ENCODE data around the gene ITGA2.

ITGA2 gene

GRCh38 chr5:52981507-52981906 is 7.6 kb upstream of the ITGA2 start:
- H3K9ac ChIP-seq (ENCODE audit: low read length): no peak overlapping the region
- H3K79me2 ChIP-seq (ENCODE audit: insufficient read depth, low read length): no peaks in the 10 kb centered on the region
- no peak overlapping the region for H2AFZ ChIP-seq (ENCODE audit: low read depth, low read length, severe bottlenecking)
- TF ChIP-seq, protein P1, sequence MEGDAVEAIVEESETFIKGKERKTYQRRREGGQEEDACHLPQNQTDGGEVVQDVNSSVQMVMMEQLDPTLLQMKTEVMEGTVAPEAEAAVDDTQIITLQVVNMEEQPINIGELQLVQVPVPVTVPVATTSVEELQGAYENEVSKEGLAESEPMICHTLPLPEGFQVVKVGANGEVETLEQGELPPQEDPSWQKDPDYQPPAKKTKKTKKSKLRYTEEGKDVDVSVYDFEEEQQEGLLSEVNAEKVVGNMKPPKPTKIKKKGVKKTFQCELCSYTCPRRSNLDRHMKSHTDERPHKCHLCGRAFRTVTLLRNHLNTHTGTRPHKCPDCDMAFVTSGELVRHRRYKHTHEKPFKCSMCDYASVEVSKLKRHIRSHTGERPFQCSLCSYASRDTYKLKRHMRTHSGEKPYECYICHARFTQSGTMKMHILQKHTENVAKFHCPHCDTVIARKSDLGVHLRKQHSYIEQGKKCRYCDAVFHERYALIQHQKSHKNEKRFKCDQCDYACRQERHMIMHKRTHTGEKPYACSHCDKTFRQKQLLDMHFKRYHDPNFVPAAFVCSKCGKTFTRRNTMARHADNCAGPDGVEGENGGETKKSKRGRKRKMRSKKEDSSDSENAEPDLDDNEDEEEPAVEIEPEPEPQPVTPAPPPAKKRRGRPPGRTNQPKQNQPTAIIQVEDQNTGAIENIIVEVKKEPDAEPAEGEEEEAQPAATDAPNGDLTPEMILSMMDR (IDR thresholded peaks at IDR 0.05; ENCODE audit: insufficient read depth, low read length, poor library complexity, severe bottlenecking): no peak
- no peak for TF ChIP-seq EZH2phosphoT487 (conservative IDR thresholded peaks at IDR 0.05; ENCODE audit: low read length)
- no peaks in the 10 kb centered on the region for H3K27me3 ChIP-seq (ENCODE audit: low read length)
- H3K4me3 ChIP-seq (ENCODE audit: insufficient read depth, low read length, poor library complexity, severe bottlenecking): no peak overlapping the region
- no peaks in the 10 kb centered on the region for H3K9me2 ChIP-seq (replicated peaks; ENCODE audit: insufficient read depth, low read length)
- H3F3A ChIP-seq (ENCODE audit: insufficient read depth): no peaks in the 10 kb centered on the region
- no peak overlapping the region for H3K4me2 ChIP-seq (ENCODE audit: low read depth, low read length, poor library complexity, severe bottlenecking)
- no peaks in the 10 kb centered on the region for H3K36me3 ChIP-seq (ENCODE audit: low read length)
- H4K20me1 ChIP-seq (ENCODE audit: low read depth, low read length): no peaks in the 10 kb centered on the region
- no peaks in the 10 kb centered on the region for H3K9me3 ChIP-seq (ENCODE audit: insufficient read depth, low read length)
- H3K27ac ChIP-seq (ENCODE audit: low read depth, low read length): no peak overlapping the region

GRCh38 chr5:52983731-52984636 is 5.2 kb upstream of the ITGA2 start:
- H3K4me2 ChIP-seq (ENCODE audit: low read depth, low read length, poor library complexity, severe bottlenecking): no peak overlapping the region
- H3K27ac ChIP-seq (ENCODE audit: low read depth, low read length): no peak overlapping the region

GRCh38 chr5:52985306-52985705 is 3.8 kb upstream of the ITGA2 start:
- Histone ChIP-seq H3K9ac (ENCODE audit: low read length) (no peak overlapping the region), H4K20me1 (ENCODE audit: low read depth, low read length) (no peaks in the 10 kb centered on the region), H3K9me2 (replicated peaks; ENCODE audit: insufficient read depth, low read length) (no peaks in the 10 kb centered on the region), H3K36me3 (ENCODE audit: low read length) (no peaks in the 10 kb centered on the region), H3K27me3 (ENCODE audit: low read length) (no peaks in the 10 kb centered on the region), H2AFZ (ENCODE audit: low read depth, low read length, severe bottlenecking) (no peak overlapping the region), H3K27ac (ENCODE audit: low read depth, low read length) (no peak overlapping the region), H3K4me3 (ENCODE audit: insufficient read depth, low read length, poor library complexity, severe bottlenecking) (no peak overlapping the region), H3F3A (ENCODE audit: insufficient read depth) (no peaks in the 10 kb centered on the region), H3K79me2 (ENCODE audit: insufficient read depth, low read length) (no peaks in the 10 kb centered on the region), H3K4me2 (ENCODE audit: low read depth, low read length, poor library complexity, severe bottlenecking) (no peak overlapping the region), H3K9me3 (ENCODE audit: insufficient read depth, low read length) (no peaks in the 10 kb centered on the region)
- no peak for TF ChIP-seq EZH2phosphoT487 (conservative IDR thresholded peaks at IDR 0.05; ENCODE audit: low read length)

More at GRCh38 chr5:52983731-52984636, 5.2 kb upstream of the ITGA2 start:
- no peaks in the 10 kb centered on the region for H3K79me2 ChIP-seq (ENCODE audit: insufficient read depth, low read length)
- H3K9me2 ChIP-seq (replicated peaks; ENCODE audit: insufficient read depth, low read length): no peaks in the 10 kb centered on the region
- no peaks in the 10 kb centered on the region for H3K36me3 ChIP-seq (ENCODE audit: low read length)
- no peak overlapping the region for H2AFZ ChIP-seq (ENCODE audit: low read depth, low read length, severe bottlenecking)
- no peaks in the 10 kb centered on the region for H3K9me3 ChIP-seq (ENCODE audit: insufficient read depth, low read length)
- no peak for TF ChIP-seq EZH2phosphoT487 (conservative IDR thresholded peaks at IDR 0.05; ENCODE audit: low read length)
- TF ChIP-seq, protein P1 (IDR thresholded peaks at IDR 0.05; ENCODE audit: insufficient read depth, low read length, poor library complexity, severe bottlenecking): no peak
- no peaks in the 10 kb centered on the region for H3K27me3 ChIP-seq (ENCODE audit: low read length)
- no peaks in the 10 kb centered on the region for H3F3A ChIP-seq (ENCODE audit: insufficient read depth)
- no peak overlapping the region for H3K9ac ChIP-seq (ENCODE audit: low read length)
- no peaks in the 10 kb centered on the region for H4K20me1 ChIP-seq (ENCODE audit: low read depth, low read length)
- H3K4me3 ChIP-seq (ENCODE audit: insufficient read depth, low read length, poor library complexity, severe bottlenecking): no peak overlapping the region

- Histone ChIP-seq H3F3A (ENCODE audit: insufficient read depth) (no peaks in the 10 kb centered on the region), H3K36me3 (ENCODE audit: low read length) (no peaks in the 10 kb centered on the region), H3K9me3 (ENCODE audit: insufficient read depth, low read length) (no peaks in the 10 kb centered on the region), H3K4me3 (ENCODE audit: insufficient read depth, low read length, poor library complexity, severe bottlenecking) (no peak overlapping the region), H3K27me3 (ENCODE audit: low read length) (no peaks in the 10 kb centered on the region), H3K9me2 (replicated peaks; ENCODE audit: insufficient read depth, low read length) (no peaks in the 10 kb centered on the region), H2AFZ (ENCODE audit: low read depth, low read length, severe bottlenecking) (no peak overlapping the region), H4K20me1 (ENCODE audit: low read depth, low read length) (no peaks in the 10 kb centered on the region), H3K27ac (ENCODE audit: low read depth, low read length) (no peak overlapping the region), H3K79me2 (ENCODE audit: insufficient read depth, low read length) (no peaks in the 10 kb centered on the region), H3K9ac (ENCODE audit: low read length) (no peak overlapping the region), H3K4me2 (ENCODE audit: low read depth, low read length, poor library complexity, severe bottlenecking) (no peak overlapping the region)
- TF ChIP-seq, protein P1 (IDR thresholded peaks at IDR 0.05; ENCODE audit: insufficient read depth, low read length, poor library complexity, severe bottlenecking): no peak
- no peak for TF ChIP-seq EZH2phosphoT487 (conservative IDR thresholded peaks at IDR 0.05; ENCODE audit: low read length)
These were observed 1.3 kb upstream of the ITGA2 start for GRCh38 chr5:52987711-52988331.
